Glomerular endothelial cell (primary cell): Measurements from ENCODE around the gene RXRB. TPM values are rescaled to one million over a fixed set of nuclear protein-coding genes. Genes with fewer than 3 reads are reported as not detected.

Experiments used
- DNase-seq: peaks from one replicate; pipeline ENCODE4 v3.0.0-alpha.2; 2011; ENCODE audit warnings: low read depth, low spot score; ENCODE audit errors: extremely low read depth
- total RNA-seq: library from RNA; depleted of rRNA; stranded (reverse); fragments of >200 nt; gene quantifications from 2 replicates; pipeline ENCODE4 v1.2.3, GENCODE V29; 2015

The RXRB gene
- total RNA-seq, 1 donor from 2014 or later: 24.6 TPM

DNA sequence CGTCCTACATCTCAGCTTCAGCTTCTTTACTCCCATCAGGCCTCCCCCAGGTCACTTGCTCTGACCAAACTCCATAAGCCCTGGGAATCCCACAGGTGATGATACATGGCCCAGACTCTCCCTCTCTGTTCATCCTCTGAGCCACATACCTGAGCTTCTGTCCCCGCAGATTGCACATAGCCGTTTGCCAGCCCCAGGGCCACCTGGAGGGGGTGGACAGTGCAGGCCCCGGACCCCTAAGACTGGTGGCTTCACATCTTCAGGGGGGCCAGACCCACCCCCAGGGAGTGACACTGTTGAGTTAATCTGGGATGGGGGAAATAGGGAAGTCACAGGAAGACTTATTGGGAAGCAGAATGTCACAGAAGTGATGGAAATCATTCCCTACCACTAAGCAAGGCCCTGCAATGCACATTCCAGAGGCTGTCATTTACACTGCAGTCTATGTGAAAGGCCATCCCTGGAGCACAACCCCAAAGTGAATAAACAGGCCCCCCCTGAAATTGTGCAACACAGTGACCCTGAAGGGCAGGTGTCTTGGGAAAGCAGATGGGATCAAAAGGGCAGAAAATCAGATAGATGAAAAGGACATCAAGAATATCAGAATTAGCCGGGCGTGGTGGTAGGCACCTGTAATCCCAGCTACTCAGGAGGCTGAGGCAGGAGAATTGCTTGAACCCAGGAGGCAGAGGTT lies 2.2 kb downstream of the RXRB start:
- no peak for DNase-seq

DNA sequence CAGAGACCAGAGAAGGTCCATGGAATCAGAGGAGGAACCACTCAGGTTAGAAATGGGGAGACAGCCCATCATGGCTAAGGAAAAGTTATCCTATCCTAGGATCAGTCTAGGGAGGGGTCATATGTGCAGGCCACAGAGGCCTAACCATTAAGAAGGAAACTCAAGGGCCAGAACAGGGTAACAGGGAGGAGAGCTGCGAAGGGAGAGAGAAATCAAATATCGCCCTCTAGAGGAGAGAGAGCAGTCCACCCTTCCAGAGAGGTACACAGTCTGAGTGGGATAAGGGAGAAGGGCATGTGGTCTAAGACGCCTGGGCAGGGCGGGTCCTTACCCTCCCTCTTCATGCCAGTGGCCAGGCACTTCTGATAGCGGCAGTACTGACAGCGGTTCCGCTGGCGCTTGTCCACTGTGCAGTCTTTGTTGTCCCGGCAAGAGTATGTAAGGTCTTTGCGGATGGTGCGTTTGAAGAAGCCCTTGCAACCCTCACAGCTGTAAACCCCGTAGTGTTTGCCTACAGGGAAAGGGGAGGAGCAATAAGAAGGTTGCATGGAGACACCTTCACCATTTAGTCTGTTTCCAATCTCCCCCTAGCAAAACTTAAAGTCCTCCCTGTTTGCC lies 2.9 kb downstream of the RXRB start:
- DNase-seq: no peak

DNA sequence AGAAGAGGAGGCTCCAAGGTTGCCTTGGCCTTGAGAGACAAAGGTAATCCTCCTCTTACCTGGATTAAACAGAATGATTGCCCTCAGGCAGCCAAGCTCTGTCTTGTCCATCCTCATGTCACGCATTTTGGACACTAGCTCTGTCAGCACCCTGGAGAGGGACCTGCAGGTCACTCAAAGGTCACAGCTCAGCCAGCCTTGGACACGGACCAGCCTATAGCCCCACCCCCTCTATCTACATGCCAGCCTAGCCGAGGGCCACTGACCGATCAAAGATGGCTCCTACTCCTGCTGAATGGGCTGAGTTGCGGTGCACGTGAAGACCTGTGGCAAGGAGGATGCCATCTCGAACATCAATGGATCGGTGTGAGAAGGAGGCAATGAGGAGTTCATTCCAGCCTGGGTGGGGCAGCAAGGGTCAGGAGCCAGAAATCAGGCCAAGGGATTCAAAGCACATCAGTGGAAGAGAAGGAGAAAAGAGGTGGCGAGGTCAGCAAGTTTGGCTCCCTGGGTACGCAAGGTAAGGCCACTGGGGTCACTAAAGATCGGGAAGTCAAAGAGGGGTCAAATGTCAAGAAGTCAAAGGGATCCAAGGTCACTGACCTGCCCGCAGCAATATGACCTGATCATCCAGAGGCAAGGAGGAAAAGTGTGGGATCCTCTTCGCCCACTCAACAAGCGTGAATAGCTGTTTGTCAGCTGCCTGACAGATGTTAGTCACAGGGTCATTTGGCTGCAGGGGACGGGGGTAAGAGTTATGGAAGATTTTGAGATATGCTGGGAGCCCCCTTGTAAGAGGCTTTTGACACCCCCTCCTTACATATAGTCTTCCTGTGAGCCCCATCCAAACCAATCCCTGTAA lies 4.9 kb downstream of the RXRB start:
- no peak for DNase-seq

DNA sequence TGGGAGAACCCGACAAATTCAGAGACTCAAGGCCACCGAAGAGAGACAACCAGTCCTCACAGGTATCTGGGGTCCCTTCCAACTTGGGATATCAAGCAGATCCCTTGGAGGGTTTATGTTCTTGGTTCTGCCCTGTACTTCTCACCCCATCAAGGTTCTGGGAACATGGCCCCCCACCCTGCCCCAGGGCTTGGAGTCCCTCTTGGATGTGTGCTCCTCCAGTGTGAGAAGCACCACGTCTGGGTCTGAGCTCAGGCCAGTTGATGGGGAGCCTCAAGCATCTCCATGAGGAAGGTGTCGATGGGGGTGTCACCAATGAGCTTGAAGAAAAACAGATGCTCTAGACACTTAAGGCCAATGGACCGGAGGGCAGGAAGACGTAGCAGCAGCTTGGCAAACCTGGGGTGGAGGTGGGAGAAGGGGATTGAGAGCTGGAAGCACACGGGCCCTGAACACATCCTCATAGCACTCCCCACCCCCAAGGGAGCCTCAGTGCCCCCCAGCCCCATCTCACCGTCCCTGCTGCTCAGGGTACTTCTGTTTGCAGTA lies 6.0 kb downstream of the RXRB start:
- DNase-seq: no peak

DNA sequence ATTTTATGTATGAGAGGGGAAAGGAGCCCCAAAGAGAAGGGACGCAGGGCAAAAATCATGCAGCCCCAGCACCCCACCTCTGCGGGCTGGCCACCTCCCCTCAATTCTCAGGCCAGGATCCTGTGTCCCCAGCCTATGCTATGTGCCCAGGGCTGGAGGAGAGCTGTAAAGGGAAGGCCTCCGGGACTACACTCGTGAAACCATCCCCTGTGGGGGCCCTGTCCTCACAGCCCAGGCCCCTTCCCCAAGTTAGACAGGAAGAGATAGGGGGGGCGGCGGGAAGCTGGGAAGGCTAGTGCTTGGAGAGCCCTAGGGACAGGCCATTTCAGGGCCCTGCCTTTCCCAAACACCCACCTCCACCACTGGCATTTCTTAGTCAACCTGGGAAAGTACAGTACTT lies 6.8 kb downstream of the RXRB start:
- DNase-seq: no peak

DNA sequence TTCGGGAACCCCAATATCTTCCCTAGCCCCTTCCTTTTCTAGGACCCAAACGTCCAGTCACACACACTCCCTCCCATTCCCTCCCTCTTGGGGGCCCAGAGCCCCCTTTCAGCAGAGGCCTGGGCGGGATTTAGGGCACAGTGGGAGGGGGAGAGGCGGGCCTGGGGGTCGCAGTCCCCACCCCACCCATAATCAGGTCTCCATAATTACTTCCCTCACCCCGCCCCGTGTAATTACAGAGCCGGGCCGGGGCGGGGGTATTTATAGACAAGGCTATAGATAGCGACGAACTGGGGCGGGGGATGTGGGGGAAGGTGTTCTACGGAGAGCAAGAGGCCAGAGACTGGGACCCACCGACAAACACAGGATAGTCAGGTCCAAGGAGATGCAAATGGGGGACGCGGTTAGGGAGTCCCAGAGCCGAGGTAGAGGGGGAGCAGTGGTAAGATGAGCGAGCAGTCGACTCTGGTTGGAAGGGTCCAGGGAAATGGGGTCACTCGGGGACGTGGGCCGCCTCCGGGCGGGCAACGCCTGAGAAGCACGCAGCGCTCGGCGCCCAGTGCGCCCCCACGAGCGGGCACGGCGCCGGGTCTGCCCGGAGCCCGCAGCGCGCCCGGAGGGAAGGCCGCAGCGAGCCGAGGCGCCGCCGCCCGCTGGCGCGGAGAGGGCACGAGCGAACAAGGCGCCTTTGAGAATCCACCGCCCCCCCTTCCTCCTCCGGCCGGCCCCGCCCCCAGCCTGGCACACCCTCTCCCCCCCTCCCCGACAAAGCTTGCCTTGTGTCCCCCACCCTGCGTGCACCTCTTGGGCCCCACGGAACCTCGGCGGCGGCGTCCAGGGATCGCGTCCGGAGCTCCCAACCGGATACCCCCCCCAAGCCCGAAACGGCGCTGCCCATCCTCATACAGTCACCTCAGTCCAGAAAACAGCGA lies 7.5 kb downstream of the RXRB start:
- no peak for DNase-seq

DNA sequence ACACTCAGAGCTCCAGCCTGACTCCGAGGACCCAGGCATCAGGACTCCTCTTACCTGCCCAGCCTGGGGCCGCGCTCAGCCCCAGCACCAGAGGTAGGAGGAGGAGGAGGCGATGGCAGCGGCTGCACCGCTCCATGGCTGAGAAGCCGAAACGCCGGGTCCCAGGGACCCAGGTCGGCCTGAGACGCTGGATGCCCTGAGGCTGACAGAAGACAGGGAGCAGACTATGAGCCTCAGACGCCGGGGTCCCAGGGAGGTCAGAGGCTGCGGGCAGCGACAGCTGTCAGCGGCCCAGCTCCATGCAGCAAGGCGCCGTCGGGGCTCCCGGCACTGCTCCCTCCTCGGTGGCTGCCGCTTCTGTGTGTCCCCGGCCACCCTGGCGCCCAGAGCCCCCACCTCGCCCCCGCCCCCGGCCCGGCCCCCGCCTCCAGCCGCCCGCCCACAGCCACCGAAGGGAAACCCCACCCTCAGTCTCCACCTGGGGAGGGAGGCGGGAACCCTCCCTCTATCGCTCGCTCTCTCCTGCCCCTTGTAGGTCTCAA lies 8.3 kb downstream of the RXRB start, which contains the start of gene COL11A2:
TSS of gene COL11A2 (minus strand) at position 363 of the 542 bp plus-strand sequence. CDS start at position 136, 227 bp downstream.
- DNase-seq: no peak

DNA sequence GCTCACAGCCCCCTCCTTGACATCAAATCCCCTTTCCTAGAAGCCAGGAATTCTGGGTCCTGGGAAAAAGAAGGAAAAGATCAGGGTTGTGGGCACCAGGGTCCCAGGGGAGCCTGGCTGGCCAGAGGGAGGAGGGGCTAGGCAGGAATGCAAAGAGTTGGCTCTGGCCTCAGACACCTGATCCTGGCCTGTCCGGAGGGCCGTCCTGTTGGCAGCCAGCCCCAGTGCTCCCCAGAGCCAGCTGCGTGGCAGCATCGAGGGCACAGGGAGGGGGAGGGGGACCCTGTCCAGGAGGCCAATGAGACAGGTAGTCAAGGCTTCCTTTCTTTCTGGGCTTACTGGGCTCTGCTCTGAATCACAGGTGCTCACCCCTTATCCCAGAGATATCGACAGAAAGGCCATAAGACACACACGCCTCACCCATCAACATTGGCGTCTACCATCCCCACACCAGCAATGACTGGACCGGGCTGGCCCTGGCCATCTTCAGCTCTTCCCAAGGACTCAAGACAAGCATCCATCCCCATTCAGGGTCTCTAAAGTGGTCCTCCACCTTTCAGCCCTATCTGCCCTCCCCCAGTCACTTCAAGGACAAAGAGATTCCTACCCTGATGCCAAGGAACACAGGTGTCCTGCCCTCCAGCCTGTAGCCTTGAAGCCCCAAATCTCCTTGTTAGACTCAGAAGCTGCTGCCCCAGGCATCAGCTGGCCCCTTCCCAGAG lies 8.9 kb downstream of the RXRB start:
- no peak for DNase-seq

DNA sequence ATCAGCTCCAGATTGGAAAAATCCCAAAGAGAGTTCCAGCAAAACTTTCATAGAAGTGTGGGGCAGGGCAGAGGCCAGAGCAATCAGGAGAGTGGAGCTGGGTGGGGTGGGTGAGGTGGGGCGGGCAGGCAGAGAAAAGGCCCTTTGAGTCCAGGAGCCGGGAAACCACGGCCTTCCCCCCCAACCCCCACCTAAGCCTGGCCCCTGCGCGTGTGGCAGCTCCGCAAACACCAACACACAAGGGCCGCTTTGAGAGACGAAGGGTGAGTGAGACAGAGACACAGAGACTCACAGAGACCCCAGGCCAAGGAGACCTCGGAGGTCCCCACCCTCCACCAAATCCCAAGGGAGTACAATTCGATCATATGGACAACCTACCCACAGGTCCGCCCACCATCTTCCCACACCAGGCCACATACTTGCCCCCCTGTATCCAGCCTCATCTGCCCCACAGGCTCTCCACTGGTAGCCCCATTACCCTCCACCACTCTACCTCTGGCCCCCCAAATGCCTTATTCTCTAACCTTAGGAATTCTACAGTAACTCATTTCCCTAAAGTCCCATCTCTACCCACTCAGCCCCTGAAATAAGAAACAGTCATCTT lies 9.9 kb downstream of the RXRB start:
- DNase-seq: no peak

DNA sequence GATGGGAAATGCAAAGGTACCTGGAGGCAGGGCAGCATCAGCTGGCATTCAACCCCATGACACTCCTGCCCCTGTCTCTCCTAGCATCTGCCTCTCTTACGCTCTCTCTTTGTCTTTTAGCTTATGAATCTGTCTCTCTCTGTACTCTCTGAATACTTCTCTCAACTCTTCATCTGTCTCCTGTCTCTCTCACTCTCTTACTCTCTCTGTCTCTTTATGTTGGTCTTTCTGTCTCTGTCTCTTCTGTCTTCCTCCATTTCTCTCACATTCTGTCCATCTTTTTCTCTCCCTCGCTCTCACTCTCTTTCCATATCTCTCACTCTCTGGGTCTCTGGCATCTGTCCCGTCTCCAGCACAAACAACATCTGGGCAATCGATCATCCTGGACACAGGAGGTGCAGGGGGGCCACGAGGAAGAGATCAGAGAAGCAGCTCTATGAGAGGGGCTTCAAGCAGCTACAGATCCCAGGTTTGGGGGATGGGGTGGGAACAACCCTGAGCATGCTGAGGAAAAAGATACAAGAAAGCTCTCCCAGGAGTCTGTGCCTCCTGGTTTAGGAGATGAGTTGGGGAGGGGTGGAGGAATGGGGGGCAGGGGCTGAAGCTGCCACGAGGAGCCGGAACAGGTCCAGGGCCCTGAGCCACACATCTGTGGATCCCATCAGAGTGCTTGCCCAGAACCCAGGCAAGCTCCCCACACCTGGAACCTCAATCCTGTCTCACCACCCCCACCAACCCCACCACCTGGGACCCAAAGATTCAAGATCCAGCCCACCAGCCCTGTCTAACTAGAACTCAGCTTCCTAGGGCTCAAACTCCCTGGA lies 10.6 kb downstream of the RXRB start:
- no peak for DNase-seq

DNA sequence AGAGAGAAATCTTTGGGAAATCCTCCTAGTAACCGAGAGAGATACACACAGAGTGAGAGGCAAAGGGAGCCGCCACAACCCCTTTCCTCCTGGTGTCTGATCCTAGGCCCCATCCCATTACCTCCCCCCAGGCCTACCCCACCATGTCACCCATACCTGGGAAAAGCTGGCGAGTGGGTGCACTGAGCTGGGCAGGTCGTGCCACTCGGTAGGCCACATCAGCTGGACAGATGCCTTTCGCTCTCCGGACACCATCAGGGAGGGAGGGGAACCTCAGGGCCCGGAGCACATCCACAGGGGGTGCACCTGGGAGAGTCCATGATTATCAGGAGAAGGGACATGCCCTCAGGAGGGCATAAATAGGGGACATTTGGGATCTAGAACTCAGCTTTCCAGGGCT lies 11.3 kb downstream of the RXRB start:
- DNase-seq: no peak

DNA sequence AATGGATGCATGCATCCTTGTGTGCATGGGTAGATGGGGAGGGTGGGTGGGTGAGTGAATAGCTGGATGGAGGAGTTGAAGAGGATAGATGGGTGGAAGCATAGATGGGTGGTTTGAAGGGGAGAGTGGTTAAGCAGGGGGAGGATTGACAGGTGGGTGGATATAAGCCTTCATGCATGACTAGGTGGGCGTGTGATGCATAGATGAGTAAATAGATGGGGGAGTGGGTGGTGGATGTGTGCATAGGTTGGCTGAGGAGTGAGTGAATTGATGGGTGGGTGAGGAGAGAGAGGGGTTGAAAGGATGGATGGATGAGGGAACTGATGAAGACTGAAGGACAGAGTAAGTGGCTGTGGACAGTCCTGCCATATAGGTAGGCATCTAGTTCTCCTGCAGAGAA lies 12.7 kb downstream of the RXRB start:
- DNase-seq: no peak

DNA sequence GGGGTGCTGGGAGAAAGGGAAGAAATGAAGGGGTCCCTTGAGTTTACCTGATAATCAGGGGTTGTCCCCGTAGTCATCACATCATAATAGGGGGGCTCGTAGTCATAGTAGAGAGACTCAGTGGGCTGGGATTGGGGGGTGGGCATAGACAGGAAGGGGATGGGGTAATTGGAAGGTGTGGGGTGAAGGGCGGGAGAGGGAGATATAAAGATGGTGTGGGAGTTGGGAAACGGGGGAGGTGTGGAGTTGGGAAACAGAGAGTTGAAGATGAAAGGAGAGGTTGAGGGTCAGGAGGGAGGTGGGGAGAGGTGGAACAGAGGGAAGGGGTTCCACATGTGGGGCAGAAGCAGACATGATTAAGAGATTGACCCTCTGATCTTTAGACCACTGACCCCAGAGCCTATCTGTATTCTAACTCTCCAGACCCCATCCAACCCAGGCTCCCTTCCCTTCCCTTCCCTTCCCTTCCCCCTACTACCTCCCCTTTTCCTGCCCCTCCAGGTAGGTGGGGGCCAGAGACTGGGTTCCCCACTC lies 14.7 kb downstream of the RXRB start:
- DNase-seq: no peak

DNA sequence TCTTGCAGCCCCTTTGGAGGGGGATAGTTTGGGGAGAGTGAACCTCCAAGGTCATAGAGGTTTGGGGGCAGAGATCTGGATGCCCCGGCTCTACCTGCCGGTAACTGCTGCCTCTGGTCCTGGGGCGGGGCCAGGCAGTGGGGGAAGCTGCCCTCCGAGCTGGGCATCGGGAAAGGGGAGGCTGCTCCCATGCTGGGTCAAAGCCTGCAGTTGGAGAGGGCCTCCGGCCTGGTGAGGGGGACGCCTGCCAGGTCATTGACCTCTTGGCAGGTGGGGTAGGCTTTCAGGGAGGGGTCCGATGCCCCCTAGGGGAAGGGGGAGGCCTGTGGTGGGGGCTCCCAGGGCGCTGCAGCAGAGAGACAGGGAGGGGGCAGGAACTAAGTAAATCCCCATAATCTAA lies 15.3 kb downstream of the RXRB start:
- DNase-seq: no peak

DNA sequence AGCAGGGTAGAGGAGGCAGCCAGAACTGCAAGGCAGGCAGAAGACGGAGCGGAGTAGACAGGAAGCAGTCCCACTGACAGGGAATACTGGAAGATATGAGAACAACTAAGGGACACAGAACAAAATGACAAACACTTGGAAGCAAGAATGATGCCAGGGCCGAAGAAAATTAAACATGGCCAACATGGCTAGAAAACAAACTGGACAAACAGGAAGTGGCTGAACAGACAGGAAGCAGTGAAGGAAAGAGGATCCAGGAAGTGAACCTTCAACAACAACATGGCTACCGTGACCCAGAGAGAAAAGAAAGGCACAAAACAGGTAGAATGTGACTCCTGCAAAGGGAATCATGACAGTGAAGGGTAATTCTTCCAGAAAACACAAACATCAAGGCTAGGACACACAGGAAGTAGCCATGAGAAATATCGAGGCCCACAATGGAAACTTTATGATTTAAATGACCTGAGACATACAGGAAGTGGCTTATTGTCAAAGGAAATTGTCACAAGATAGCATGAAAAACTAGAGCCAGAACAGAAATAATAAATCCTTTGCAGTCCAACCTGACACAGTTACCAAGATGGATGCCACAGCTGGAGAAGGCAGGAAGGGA lies 17.3 kb downstream of the RXRB start:
- DNase-seq: no peak

DNA sequence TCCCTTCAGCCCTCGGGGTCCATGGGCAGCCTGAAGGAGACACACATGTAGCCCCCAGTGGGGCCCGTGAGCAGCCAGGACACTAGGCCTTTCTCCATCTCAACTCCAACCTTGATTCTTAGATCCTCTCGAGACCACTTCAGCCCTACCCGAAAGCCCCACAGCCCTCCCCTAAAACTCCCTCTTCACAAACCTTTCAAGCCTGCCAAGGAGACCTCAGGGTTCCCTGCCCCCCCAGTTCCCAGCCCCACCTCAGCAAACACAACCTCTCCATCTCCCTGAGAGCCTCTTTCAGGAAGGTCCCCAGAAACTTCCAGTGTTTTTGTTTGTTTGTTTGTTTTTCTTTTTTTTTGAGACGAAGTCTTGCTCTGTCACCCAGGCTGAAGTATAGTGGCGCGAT lies 19.3 kb downstream of the RXRB start:
- no peak for DNase-seq

DNA sequence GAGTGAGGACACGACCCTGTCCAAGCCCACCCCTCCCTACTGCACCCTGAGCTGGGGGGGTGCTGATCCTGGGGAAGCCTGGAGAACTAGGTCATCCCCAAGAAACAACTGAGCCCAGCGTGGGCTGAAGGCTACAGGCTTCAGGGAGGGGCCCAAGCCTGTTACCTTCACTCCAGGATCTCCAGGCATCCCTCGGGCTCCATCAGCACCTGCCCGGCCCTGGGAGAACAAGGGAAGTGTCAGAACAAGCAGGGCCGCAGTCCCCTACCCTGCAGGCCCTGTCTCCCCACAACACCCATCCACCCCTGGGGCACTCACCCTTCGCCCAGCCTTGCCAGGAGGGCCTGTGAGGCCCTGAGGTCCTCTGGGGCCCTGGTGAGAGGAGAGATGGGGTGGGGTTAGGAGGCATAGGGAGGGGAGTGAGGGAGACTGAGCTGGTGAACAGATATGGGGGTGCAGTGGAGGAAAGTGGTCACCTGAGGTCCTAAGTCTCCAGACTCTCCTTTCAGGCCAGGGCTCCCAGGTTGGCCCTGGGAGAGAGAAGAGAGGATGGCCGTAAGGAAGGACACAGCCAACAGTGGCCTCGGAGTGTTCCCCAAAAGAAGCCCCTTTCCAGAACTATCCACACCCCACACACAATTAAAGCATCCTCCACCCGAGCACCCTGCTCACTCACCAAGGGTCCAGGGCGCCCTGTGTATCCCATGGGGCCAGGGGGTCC lies 21.6 kb downstream of the RXRB start:
- no peak for DNase-seq
